ENCODE data around the gene GRK5. TPM values are rescaled to one million over a fixed set of nuclear protein-coding genes. Genes with fewer than 3 reads are reported as not detected.

Gene GRK5
- total RNA-seq, 6 experiments from 2014 or later: 5.9 to 11.5 (median 7.9) TPM

DNA sequence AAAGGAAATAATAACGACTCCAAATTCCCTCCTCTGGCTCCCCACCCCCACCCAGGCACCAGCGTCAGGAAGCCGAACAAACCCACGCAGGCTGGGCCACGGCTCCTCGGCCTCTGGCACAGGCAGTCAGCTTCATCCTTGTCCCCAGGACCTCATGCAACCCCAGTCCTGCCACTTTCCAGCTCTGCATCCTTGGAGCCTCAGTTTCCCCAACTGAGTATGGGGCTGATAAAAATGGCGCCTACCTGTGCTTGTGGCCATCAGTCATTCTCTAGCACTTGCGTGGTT lies 198.1 kb downstream of the GRK5 start:
- ATAC-seq: peak; percentile 5 to 15 (median 11)
- intact Hi-C loops (cut with DNase I): no loop called here
- H3K27ac ChIP-seq: peak overlapping the region; percentile 12 to 76 (median 28)

DNA sequence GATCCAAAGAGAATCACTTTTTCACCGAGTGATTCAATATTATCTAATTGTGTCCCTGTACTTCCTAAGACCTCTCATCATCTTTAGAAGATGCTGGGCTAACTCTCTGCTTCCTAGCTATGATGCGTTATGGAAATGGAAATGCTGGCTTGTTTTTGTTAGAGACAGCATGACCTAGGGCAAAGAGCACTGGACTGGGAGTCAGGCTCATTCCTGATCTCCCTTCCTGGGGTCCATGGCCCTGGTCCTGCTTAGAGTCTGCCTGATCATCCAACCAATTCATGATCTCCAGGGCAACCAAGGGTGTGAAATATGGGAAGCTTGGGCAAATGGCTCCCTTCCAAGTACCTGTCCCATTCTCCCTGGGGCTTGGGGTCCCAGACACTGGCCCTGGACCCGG lies 198.8 kb downstream of the GRK5 start:
- Histone ChIP-seq H3K27ac (peak overlapping the region; percentile 10 to 76 (median 28)), H3K4me1 (no peaks in the 10 kb centered on the region), H3K4me3 (no peak overlapping the region), H3K27me3 (no peaks in the 10 kb centered on the region), H3K9me3 (no peaks in the 10 kb centered on the region), H3K36me3 (no peaks in the 10 kb centered on the region)
- WGBS (ENCODE audit: insufficient coverage, low coverage, low lambda C conversion rate, missing lambda C conversion rate): 67% methylated on average over 1 of the region's 3 CpGs
- DNase-seq: no peak
- intact Hi-C loops (cut with DNase I): no loop called here
- no peak for TF ChIP-seq POLR2A (IDR thresholded peaks at IDR 0.05)
- TF ChIP-seq, protein P1, sequence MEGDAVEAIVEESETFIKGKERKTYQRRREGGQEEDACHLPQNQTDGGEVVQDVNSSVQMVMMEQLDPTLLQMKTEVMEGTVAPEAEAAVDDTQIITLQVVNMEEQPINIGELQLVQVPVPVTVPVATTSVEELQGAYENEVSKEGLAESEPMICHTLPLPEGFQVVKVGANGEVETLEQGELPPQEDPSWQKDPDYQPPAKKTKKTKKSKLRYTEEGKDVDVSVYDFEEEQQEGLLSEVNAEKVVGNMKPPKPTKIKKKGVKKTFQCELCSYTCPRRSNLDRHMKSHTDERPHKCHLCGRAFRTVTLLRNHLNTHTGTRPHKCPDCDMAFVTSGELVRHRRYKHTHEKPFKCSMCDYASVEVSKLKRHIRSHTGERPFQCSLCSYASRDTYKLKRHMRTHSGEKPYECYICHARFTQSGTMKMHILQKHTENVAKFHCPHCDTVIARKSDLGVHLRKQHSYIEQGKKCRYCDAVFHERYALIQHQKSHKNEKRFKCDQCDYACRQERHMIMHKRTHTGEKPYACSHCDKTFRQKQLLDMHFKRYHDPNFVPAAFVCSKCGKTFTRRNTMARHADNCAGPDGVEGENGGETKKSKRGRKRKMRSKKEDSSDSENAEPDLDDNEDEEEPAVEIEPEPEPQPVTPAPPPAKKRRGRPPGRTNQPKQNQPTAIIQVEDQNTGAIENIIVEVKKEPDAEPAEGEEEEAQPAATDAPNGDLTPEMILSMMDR (IDR thresholded peaks at IDR 0.05): no peak
- ATAC-seq: no peak

More for the DNA sequence above, 198.1 kb downstream of the GRK5 start:
- no peak for DNase-seq
- H3K27me3 ChIP-seq: no peaks in the 10 kb centered on the region
- H3K4me3 ChIP-seq: no peak overlapping the region
- no peaks in the 10 kb centered on the region for H3K36me3 ChIP-seq
- TF ChIP-seq POLR2A (IDR thresholded peaks at IDR 0.05): no peak
- TF ChIP-seq, protein P1 (IDR thresholded peaks at IDR 0.05): no peak
- no peaks in the 10 kb centered on the region for H3K4me1 ChIP-seq
- no peaks in the 10 kb centered on the region for H3K9me3 ChIP-seq
- 53% methylated on average over 7 of the region's 8 CpGs for WGBS (ENCODE audit: insufficient coverage, low coverage, low lambda C conversion rate, missing lambda C conversion rate)

DNA sequence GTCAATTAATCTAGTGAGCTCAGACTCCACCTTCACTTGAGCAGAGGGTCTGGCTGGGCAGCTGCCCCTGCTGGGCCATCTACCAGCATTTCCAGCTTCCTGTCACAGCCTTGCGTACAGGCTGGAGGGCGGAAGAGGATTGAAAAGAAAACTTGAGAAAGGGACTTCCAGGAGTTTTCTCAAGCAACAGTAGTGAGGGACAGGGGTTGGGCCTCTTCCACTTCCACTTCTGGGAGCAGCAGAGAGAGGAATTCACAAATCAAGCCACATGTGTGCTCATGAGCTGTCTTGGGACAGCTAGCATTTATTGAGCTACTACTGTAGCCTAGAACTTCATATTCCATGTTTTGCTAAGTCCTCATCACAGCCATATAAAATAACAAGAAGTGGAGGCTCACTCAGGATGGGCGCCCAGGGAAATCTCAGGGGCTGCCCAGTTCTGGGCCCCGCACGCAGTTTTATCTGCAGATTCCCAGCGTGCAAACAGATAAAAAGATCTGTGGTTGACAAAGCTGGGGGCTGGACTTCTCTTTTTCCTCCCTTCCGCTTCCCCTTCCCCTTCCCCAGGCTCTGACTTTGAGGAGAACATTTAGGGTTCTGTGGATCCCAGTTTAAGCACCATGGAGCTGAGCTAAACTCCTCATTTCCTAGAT lies 199.4 kb downstream of the GRK5 start:
- ATAC-seq (peak in 1 of 4 donors; percentile 19), DNase-seq (no peak)
- Histone ChIP-seq H3K27ac (peak overlapping the region; percentile 10 to 76 (median 11)), H3K9me3 (no peaks in the 10 kb centered on the region), H3K4me1 (no peaks in the 10 kb centered on the region), H3K36me3 (no peaks in the 10 kb centered on the region), H3K4me3 (no peak overlapping the region), H3K27me3 (no peaks in the 10 kb centered on the region)
- TF ChIP-seq POLR2A (IDR thresholded peaks at IDR 0.05): no peak
- TF ChIP-seq, protein P1 (IDR thresholded peaks at IDR 0.05): no peak
- intact Hi-C loops (cut with DNase I): no loop called here
- 43% methylated on average over 6 of the region's 7 CpGs for WGBS (ENCODE audit: insufficient coverage, low coverage, low lambda C conversion rate, missing lambda C conversion rate)

DNA sequence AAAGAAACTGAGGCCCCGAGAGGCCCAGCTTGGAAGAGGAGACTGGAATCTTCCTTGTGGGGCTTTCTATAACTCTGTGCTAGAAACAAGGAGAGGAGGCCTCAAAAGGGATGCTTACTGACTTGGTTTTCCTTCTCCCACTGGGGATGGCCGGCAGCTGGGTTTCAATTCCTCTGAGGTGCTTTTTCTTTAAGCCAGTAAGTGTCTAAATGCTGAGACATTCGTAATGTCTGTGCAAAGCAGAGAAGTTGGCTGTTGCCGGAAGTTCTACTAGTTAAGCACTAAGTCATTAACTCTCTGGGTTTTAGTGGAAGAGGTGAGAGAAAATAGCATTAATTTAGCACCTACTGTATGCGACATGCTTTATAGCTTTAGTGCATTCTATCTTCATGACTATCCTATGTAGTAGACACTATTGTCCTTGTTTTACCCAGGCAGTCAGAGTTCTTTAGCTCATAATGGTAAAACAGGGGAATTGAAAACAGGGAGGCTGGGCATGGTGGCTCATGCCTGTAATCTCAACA lies 199.9 kb downstream of the GRK5 start:
- intact Hi-C loops (cut with DNase I): no loop called here
- 66% methylated on average over 4 of the region's 5 CpGs for WGBS (ENCODE audit: insufficient coverage, low coverage, low lambda C conversion rate, missing lambda C conversion rate)
- Histone ChIP-seq H3K4me3 (no peak overlapping the region), H3K27ac (peak overlapping the region in 2 of 3 donors; percentile 10 to 67), H3K4me1 (peaks cover 0 to 4% (median 0%) of the 10 kb centered on the region in 4 donors), H3K27me3 (no peaks in the 10 kb centered on the region), H3K36me3 (no peaks in the 10 kb centered on the region), H3K9me3 (no peaks in the 10 kb centered on the region)
- no peak for DNase-seq
- ATAC-seq: peak in 1 of 4 donors; percentile 27
- TF ChIP-seq, protein P1 (IDR thresholded peaks at IDR 0.05): no peak
- TF ChIP-seq POLR2A (IDR thresholded peaks at IDR 0.05): no peak

Data from right lobe of liver (tissue), 6 donors.